ENCODE data around the gene KCNG4. TPM values are rescaled to one million over a fixed set of nuclear protein-coding genes. Genes with fewer than 3 reads are reported as not detected.
A peak's percentile ranks its signal among the peaks of the same experiment; 100 is the strongest.

The KCNG4 gene
- total RNA-seq, 3 donors from 2014 or later = not detected

GRCh38 chr16:84277244-84277823 is 37.5 kb upstream of the KCNG4 start:
- intact Hi-C loops (cut with DNase I, micrococcal nuclease) = loop anchor here (5.0 kb wide), 1 partner anchor 205 kb away; no protein-coding TSS in a partner anchor
- peak; percentile 90 for ATAC-seq

GRCh38 chr16:84275585-84276151 is 35.9 kb upstream of the KCNG4 start:
- ATAC-seq (no peak), DNase-seq (no peak)
- no peaks in the 10 kb centered on the region for H3K36me3 ChIP-seq (ENCODE audit: low read depth)
- intact Hi-C loops (cut with DNase I, micrococcal nuclease) = loop anchor here (5.0 kb wide), 1 partner anchor 207 kb away; no protein-coding TSS in a partner anchor
- H3K9me3 ChIP-seq = no peaks in the 10 kb centered on the region
- H3K4me1 ChIP-seq (ENCODE audit: low read depth) = no peaks in the 10 kb centered on the region
- no peak for TF ChIP-seq CTCF (IDR thresholded peaks at IDR 0.05)
- no peak overlapping the region for H3K4me3 ChIP-seq

More at GRCh38 chr16:84277244-84277823, 37.5 kb upstream of the KCNG4 start:
- DNase-seq = peak; percentile 64 to 90 (median 79)
- Histone ChIP-seq H3K9me3 (no peaks in the 10 kb centered on the region), H3K4me3 (no peak overlapping the region), H3K4me1 (ENCODE audit: low read depth) (no peaks in the 10 kb centered on the region), H3K36me3 (ENCODE audit: low read depth) (no peaks in the 10 kb centered on the region)
- TF ChIP-seq CTCF (IDR thresholded peaks at IDR 0.05) = peak; percentile 76

- Histone ChIP-seq H3K4me1 (ENCODE audit: low read depth) (no peaks in the 10 kb centered on the region), H3K9me3 (no peaks in the 10 kb centered on the region), H3K4me3 (no peak overlapping the region), H3K36me3 (ENCODE audit: low read depth) (no peaks in the 10 kb centered on the region)
- TF ChIP-seq CTCF (IDR thresholded peaks at IDR 0.05) = no peak
- ATAC-seq = no peak
- intact Hi-C loops (cut with DNase I, micrococcal nuclease) = no loop called here
- no peak for DNase-seq
Measured at GRCh38 chr16:84274515-84274914, 34.7 kb upstream of the KCNG4 start.

GRCh38 chr16:84272740-84273320 is 33.0 kb upstream of the KCNG4 start:
- H3K9me3 ChIP-seq = no peaks in the 10 kb centered on the region
- no peak for ATAC-seq
- H3K4me3 ChIP-seq = no peak overlapping the region
- no peak for DNase-seq
- TF ChIP-seq CTCF (IDR thresholded peaks at IDR 0.05) = no peak
- no peaks in the 10 kb centered on the region for H3K36me3 ChIP-seq (ENCODE audit: low read depth)
- intact Hi-C loops (cut with DNase I, micrococcal nuclease) = no loop called here
- no peaks in the 10 kb centered on the region for H3K4me1 ChIP-seq (ENCODE audit: low read depth)

GRCh38 chr16:84271866-84272265 is 32.1 kb upstream of the KCNG4 start:
- intact Hi-C loops (cut with DNase I, micrococcal nuclease) = no loop called here
- Histone ChIP-seq H3K36me3 (ENCODE audit: low read depth) (no peaks in the 10 kb centered on the region), H3K9me3 (no peaks in the 10 kb centered on the region), H3K4me3 (no peak overlapping the region), H3K4me1 (ENCODE audit: low read depth) (no peaks in the 10 kb centered on the region)
- no peak for DNase-seq
- no peak for TF ChIP-seq CTCF (IDR thresholded peaks at IDR 0.05)
- ATAC-seq = no peak

All from mucosa of descending colon (tissue), 3 donors.